Keratinocyte (primary cell): ENCODE measurements around the gene RSRC2. TPM values are rescaled to one million over a fixed set of nuclear protein-coding genes. Genes with fewer than 3 reads are reported as not detected.

Experiments
- DNase-seq: peaks from one replicate; pipeline ENCODE4 v3.0.0-alpha.2; 2011; ENCODE audit warnings: low read depth, missing footprints, low spot score
- FAIRE-seq: peaks from 2 replicates; lab custom pipeline; 2011; peaks lifted over from hg19 to GRCh38; lab: Jason Lieb, UNC
- H2AFZ ChIP-seq: 2 replicates; pipeline ENCODE4 v1.6.0; 2012; ENCODE audit warnings: low read length, control low read depth, inconsistent platforms; ENCODE audit not compliant: control insufficient read depth
- H3K27ac ChIP-seq: 2 replicates; pipeline ENCODE4 v1.5.1; 2011; ENCODE audit warnings: low read length; ENCODE audit not compliant: control insufficient read depth, insufficient read depth
- H3K27me3 ChIP-seq: 3 replicates; pipeline ENCODE4 v1.6.0; 2011; ENCODE audit warnings: low read length; ENCODE audit not compliant: control insufficient read depth, insufficient read depth; ENCODE audit errors: extremely low read depth
- H3K36me3 ChIP-seq, 2 experiments: 2 replicates in 1 of 2; 3 replicates in 1 of 2; pipeline ENCODE4 v1.5.1; 2011; ENCODE audit warnings: low read length in 2 of 2, mild to moderate bottlenecking in 1 of 2; ENCODE audit not compliant: control insufficient read depth in 2 of 2, insufficient read depth in 2 of 2; ENCODE audit errors: extremely low read depth in 1 of 2
- H3K4me1 ChIP-seq: 3 replicates; pipeline ENCODE4 v1.5.1; 2011; ENCODE audit warnings: low read length; ENCODE audit not compliant: control insufficient read depth, insufficient read depth; ENCODE audit errors: extremely low read depth
- H3K4me2 ChIP-seq: 3 replicates; pipeline ENCODE4 v1.6.0; 2011; ENCODE audit warnings: low read depth, low read length; ENCODE audit not compliant: control insufficient read depth, insufficient read depth; ENCODE audit errors: extremely low read depth
- H3K4me3 ChIP-seq, 3 experiments: fragments of 200-600 bp in 1 of 3; sonication (generic) in 1 of 3; 2 replicates in 2 of 3; 3 replicates in 1 of 3; pipeline ENCODE4 v1.5.1; 2011 to 2016; ENCODE audit warnings: low read length in 3 of 3, mild to moderate bottlenecking in 3 of 3, control low read depth in 2 of 3, inconsistent platforms in 1 of 3, low read depth in 1 of 3, mixed read lengths in 1 of 3, mixed run types in 1 of 3, moderate library complexity in 1 of 3; ENCODE audit not compliant: control insufficient read depth in 2 of 3, insufficient read depth in 2 of 3; ENCODE audit errors: extremely low read depth in 1 of 3
- H3K79me2 ChIP-seq: 2 replicates; pipeline ENCODE4 v1.6.0; 2012; ENCODE audit warnings: low read length; ENCODE audit not compliant: control insufficient read depth, insufficient read depth
- H3K9ac ChIP-seq: 3 replicates; pipeline ENCODE4 v1.6.0; 2011; ENCODE audit warnings: low read length; ENCODE audit not compliant: control insufficient read depth, insufficient read depth; ENCODE audit errors: extremely low read depth
- H3K9me1 ChIP-seq: 3 replicates; pipeline ENCODE4 v1.6.0; 2011; ENCODE audit warnings: low read length; ENCODE audit not compliant: control insufficient read depth, insufficient read depth; ENCODE audit errors: extremely low read depth
- H3K9me3 ChIP-seq: 2 replicates; pipeline ENCODE4 v1.5.1; 2012; ENCODE audit warnings: low read depth, low read length; ENCODE audit not compliant: control insufficient read depth
- H4K20me1 ChIP-seq: 3 replicates; pipeline ENCODE4 v1.6.0; 2011; ENCODE audit warnings: low read length; ENCODE audit not compliant: control insufficient read depth, insufficient read depth; ENCODE audit errors: extremely low read depth
- EZH2 ChIP-seq: IDR thresholded peaks from one replicate; pipeline ENCODE4 v1.6.1; 2012; ENCODE audit warnings: inconsistent platforms, mild to moderate bottlenecking, low read length, moderate library complexity
- dilution Hi-C: fragments of 300-500 bp; cut with MboI; formaldehyde crosslinking; loops from one replicate; pipeline ENCODE4 v1.7.0; 2020; ENCODE audit warnings: low sequenced_read_pairs; ENCODE audit not compliant: extremely low pct_ligation_motif_present
- polyA plus RNA-seq, 5 experiments: library from polyadenylated mRNA; depleted of rRNA in 3 of 5; stranded (reverse) in 3 of 5; stranded (forward) in 1 of 5; unstranded in 1 of 5; fragments of >200 nt; gene quantifications; 1 replicate in 1 of 5; 2 replicates in 3 of 5; 3 replicates in 1 of 5; pipeline versions ENCODE4 v1.2.1 to v1.2.3, GENCODE V29; 2011 to 2012; ENCODE audit warnings: missing spikeins in 2 of 5, low read depth in 1 of 5, low replicate concordance in 1 of 5
- TF ChIP-seq, protein P1 (sequence below), 3 experiments: IDR thresholded peaks in 1 of 3; conservative IDR thresholded peaks in 1 of 3; optimal IDR thresholded peaks in 1 of 3; 2 replicates in 2 of 3; 3 replicates in 1 of 3; pipeline versions ENCODE3 to v1.5.1; 2011; ENCODE audit warnings: low read length in 3 of 3, mild to moderate bottlenecking in 3 of 3, moderate library complexity in 2 of 3, control low read depth in 1 of 3, inconsistent platforms in 1 of 3; ENCODE audit not compliant: insufficient read depth in 2 of 3; ENCODE audit errors: extremely low read depth in 1 of 3

RSRC2 gene
- polyA plus RNA-seq, 1 donor (not counting 4 experiments of a cell fraction or from before 2014, with no cell fraction given) = 45.6 TPM

DNA sequence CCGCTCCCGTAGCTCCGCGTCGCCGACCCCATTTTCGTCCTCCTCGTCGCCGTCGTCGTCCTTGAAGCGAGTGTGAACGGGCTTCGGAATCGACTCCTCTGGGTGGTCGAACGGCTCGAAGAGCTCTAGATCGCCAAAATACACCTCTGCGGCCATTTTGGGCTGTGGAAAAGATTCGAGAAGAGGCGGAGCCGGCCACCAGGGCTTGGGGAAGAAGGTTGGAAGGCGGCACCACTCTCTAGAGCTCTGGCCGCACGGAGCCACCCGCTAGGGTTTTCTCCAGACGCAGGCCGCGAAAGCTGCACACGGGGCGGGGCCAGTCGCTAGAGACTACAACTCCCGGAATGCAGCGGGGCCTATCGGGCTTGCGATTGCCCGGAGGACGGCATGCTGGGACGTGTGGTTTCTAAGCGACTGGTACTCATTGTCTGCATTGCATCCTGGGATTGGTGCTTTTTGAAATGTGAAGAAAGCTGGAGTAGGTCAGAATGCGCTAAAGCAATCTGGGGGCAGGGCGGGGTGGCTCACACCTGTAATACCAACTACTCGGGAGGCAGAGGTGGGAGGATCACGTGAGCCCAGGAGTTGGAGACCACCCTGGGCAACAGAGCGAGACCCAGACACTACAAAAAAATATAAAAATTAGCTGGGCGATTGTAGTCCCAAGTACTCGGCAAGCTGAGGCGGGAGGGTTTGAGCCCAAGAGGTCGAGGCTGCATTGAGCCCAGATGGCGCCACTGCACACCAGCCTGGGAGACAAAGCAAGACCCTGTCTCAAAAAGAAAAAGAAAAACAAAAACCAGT is 25.8 kb downstream of the RSRC2 start, which contains the start of gene ZCCHC8:
Gene ZCCHC8, minus strand, starts transcription at position 248 of the 804 bp plus-strand sequence. Its CDS starts 92 bp downstream, at position 156.
- peaks cover 10% of the 10 kb centered on the region for H3K4me1 ChIP-seq
- H3K4me3 ChIP-seq = peak within 1 kb of the TSS; percentile 86 to 96 (median 88)
- H4K20me1 ChIP-seq = no peaks in the 10 kb centered on the region
- DNase-seq (peak; percentile 76), FAIRE-seq (peak; percentile 83)
- TF ChIP-seq EZH2 = no peak
- TF ChIP-seq, protein P1, sequence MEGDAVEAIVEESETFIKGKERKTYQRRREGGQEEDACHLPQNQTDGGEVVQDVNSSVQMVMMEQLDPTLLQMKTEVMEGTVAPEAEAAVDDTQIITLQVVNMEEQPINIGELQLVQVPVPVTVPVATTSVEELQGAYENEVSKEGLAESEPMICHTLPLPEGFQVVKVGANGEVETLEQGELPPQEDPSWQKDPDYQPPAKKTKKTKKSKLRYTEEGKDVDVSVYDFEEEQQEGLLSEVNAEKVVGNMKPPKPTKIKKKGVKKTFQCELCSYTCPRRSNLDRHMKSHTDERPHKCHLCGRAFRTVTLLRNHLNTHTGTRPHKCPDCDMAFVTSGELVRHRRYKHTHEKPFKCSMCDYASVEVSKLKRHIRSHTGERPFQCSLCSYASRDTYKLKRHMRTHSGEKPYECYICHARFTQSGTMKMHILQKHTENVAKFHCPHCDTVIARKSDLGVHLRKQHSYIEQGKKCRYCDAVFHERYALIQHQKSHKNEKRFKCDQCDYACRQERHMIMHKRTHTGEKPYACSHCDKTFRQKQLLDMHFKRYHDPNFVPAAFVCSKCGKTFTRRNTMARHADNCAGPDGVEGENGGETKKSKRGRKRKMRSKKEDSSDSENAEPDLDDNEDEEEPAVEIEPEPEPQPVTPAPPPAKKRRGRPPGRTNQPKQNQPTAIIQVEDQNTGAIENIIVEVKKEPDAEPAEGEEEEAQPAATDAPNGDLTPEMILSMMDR (optimal IDR thresholded peaks at IDR 0.05 in 1 of 3, IDR thresholded peaks at IDR 0.05 in 1 of 3, conservative IDR thresholded peaks at IDR 0.05 in 1 of 3; ENCODE audit: extremely low read depth in 1 of 3, insufficient read depth in 2 of 3, low read length in 3 of 3) = peak in 1 of 3 experiments; percentile 5
- H3K4me2 ChIP-seq = peak within 1 kb of the TSS; percentile 57
- H3K27me3 ChIP-seq = no peaks in the 10 kb centered on the region
- H3K27ac ChIP-seq = peak within 1 kb of the TSS; percentile 96
- H3K9me1 ChIP-seq = no peaks in the 10 kb centered on the region
- peaks cover 3 to 15% of the 10 kb centered on the region in 2 experiments for H3K36me3 ChIP-seq
- no peaks in the 10 kb centered on the region for H3K9me3 ChIP-seq
- peak within 1 kb of the TSS; percentile 98 for H3K9ac ChIP-seq
- peaks cover 32% of the 10 kb centered on the region for H3K79me2 ChIP-seq
- dilution Hi-C loops = no loop called here
- H2AFZ ChIP-seq = peak within 1 kb of the TSS; percentile 97

DNA sequence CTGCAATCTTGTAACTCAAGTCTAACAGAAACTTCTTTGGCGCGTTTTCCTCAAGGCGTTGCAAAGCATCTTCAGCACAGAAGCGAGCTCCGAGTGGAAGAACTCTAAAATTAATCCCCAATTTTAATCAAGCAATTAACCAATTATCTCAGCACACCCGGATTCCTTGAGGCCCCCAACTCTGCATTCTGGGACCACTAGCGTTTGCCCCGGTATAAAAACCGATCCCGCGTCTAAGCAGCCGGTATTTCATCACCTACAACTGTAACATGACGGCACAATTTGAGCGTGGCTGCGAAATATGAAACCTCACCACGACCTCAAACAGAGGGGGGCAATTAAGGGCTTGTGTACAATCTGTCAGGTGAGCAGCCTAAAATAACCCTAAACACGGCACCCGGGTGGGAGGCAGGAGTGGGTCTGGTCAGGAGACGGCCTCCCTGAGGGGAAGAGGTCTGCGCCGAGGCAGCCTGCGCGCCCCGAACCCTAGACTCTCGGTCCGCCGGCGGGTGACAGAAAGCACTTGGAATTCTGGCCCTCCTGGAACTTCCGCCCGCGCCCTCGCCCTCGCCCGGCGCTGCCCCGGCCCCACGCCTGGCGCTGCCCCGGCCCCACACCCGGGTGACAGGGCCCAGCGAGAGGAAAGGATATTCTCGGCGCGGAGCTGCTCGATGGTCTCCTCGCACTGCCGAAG is 26.6 kb downstream of the RSRC2 start:
- H3K4me1 ChIP-seq = peaks cover 10% of the 10 kb centered on the region
- H3K27me3 ChIP-seq = no peaks in the 10 kb centered on the region
- no peak for DNase-seq
- TF ChIP-seq, protein P1 (optimal IDR thresholded peaks at IDR 0.05 in 1 of 3, IDR thresholded peaks at IDR 0.05 in 1 of 3, conservative IDR thresholded peaks at IDR 0.05 in 1 of 3; ENCODE audit: extremely low read depth in 1 of 3, insufficient read depth in 2 of 3, low read length in 3 of 3) = no peak
- TF ChIP-seq EZH2 = no peak
- H3K27ac ChIP-seq = peak overlapping the region; percentile 96
- no peaks in the 10 kb centered on the region for H3K9me3 ChIP-seq
- peaks cover 0 to 9% of the 10 kb centered on the region in 2 experiments for H3K36me3 ChIP-seq
- H3K9me1 ChIP-seq = no peaks in the 10 kb centered on the region
- dilution Hi-C loops = no loop called here
- peak overlapping the region; percentile 86 to 96 (median 88) for H3K4me3 ChIP-seq
- peak overlapping the region; percentile 40 for H3K4me2 ChIP-seq
- H3K9ac ChIP-seq = peak overlapping the region; percentile 98
- no peak for FAIRE-seq
- H3K79me2 ChIP-seq = peaks cover 34% of the 10 kb centered on the region
- no peaks in the 10 kb centered on the region for H4K20me1 ChIP-seq
- peak overlapping the region; percentile 97 for H2AFZ ChIP-seq
